AG09319 (cell line): Measurements from ENCODE around the gene PIK3C2G.

Source experiments
- DNase-seq: peaks from one replicate; pipeline ENCODE4 v3.0.0-alpha.2; 2010; ENCODE audit warnings: low read depth; ENCODE audit errors: extremely low read depth
- TF ChIP-seq, protein P1 (sequence below): IDR thresholded peaks from 2 replicates; pipeline ENCODE4 v1.5.1; 2011; ENCODE audit warnings: low read depth, mild to moderate bottlenecking, inconsistent platforms, low read length, moderate library complexity

Gene PIK3C2G

DNA sequence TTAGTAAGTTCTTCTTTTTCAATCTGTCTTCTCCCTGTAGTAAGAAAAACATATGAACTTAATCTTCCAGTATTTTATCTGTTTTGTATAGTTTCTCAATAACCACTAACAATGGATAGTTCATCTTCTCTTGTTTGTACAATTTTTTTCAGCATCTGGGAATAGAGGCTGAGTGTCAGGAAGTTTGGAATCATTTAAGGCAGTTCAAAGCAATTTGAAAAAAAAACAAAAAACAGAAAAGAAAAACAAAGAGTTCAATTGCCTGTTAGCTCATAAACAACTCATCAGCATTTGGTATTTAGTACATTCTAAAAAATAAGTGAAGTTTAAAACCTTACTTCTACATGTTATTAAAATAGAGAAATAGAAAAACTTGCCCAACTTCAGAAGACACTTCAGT, 359.7 kb downstream of the PIK3C2G start:
- TF ChIP-seq, protein P1, sequence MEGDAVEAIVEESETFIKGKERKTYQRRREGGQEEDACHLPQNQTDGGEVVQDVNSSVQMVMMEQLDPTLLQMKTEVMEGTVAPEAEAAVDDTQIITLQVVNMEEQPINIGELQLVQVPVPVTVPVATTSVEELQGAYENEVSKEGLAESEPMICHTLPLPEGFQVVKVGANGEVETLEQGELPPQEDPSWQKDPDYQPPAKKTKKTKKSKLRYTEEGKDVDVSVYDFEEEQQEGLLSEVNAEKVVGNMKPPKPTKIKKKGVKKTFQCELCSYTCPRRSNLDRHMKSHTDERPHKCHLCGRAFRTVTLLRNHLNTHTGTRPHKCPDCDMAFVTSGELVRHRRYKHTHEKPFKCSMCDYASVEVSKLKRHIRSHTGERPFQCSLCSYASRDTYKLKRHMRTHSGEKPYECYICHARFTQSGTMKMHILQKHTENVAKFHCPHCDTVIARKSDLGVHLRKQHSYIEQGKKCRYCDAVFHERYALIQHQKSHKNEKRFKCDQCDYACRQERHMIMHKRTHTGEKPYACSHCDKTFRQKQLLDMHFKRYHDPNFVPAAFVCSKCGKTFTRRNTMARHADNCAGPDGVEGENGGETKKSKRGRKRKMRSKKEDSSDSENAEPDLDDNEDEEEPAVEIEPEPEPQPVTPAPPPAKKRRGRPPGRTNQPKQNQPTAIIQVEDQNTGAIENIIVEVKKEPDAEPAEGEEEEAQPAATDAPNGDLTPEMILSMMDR: no peak
- no peak for DNase-seq

DNA sequence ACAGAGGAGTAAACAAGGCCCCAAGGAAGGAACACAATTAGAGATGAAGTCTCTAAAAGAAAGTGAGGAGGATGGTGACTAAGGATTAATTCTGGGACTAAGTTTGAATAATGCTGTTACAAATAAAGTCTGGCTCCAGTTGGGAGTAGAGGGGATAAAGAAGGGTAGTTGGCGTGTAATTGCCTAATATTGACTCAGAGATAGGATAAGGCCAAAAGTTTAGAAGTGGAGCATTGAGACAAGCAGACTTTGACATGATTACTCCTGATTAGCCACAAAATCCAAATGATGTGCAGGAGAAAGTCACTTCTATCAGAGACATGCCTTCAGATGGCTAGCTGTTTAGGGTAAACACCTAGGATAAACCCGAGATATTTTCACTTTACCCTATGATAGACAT, 368.1 kb downstream of the PIK3C2G start:
- no peak for DNase-seq
- TF ChIP-seq, protein P1: no peak

DNA sequence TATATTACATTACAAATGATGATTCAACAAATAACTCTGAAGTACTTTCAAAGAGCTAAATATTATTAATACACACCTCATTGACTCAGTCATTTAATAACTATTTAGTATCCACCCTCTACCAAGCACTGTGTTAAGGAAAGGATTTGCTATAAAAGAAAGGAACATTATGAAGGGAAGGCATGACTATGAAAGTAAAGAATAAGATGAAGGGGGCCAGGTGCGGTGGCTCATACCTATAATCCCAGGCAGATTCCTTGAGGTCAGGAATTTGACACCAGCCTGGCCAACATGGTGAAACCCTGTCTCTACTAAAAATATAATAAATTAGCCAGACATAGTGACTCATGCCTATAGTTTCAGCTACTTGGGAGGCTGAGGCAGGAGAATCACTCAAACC, 368.6 kb downstream of the PIK3C2G start:
- DNase-seq: no peak
- TF ChIP-seq, protein P1: no peak

DNA sequence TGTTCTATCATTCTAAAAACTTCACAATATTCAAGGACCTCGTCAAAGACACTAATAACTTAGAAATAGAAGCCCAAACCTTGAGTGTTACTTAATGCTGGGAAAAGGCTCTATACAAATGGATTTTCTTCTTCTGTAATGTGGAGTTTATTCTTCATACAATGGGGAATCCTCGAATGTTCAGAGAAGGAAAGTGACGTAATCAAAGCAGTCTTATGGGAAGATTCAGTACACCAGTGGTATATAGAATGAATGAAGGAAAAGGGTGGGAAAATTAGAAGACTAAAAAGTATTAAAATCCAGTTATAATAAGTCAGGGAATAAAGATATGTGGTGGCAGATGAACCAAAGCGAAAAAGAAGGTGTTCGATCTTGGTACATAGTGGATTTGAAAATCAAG, 370.0 kb downstream of the PIK3C2G start:
- TF ChIP-seq, protein P1: no peak
- DNase-seq: no peak

DNA sequence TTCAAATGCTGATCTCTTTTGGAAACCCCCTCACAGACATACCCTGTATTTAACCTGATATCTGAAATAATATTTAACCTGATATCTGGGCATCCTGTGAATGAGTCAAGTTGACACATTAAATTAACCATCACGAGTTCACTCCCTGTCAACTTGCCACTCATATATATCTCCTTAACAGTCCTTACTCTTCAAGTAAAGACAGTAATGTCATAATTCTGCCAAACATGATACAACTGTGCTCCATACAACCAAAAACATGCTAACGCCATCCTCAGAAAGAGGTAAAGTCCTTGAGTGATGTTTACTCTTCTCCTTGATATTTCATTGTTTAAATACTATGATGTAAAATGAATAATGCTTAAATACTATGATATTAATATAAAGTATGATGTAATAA, 371.5 kb downstream of the PIK3C2G start:
- no peak for DNase-seq
- TF ChIP-seq, protein P1: no peak

DNA sequence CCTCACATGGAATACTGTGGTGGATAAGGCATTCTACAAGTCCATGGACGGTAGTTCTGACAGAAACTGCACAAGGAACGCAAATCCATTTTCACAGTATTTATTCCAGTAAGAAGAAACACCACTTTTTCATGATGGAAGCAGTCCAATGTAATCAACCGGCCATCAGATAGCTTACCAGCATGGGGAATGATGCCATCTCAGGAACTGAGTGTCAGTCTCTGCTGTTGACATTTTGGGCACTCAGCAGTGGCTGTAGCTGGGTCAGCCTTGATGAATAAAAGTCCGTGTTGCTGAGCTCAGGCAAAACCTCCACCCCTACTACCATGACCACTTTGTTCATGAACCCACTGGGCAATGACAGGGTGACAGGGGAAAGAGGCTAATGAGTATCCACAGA, 373.1 kb downstream of the PIK3C2G start:
- TF ChIP-seq, protein P1: no peak
- no peak for DNase-seq

DNA sequence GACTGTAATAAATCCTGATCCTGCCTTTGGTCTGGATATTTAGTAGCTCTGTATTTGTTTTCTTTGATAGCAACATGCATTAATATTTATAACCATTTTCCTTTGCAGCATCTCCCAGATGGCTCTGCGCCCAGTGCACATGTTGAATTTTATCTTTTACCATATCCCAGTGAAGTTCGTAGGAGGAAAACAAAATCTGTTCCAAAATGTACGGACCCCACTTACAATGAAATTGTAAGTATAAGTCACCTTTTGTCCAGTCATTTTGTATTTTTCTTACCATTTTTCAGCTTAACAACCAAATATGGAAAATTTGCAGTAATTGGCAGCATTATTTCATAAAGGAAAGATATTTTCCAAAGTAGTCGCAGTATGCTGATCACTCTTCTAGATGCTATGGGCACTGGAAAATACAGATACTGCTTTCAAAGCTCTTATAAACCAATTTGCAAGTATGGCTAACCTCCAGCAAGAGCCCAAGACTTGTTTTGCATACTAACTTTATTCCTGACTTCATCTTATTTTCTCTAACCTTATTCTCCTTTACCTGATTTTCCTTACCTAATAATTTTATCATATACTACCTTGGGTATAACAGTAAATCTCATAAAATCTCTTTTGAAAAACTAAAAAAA, 379.1 kb downstream of the PIK3C2G start:
- no peak for DNase-seq
- TF ChIP-seq, protein P1: no peak
